Epithelial cell of prostate (primary cell): ENCODE data around the gene DAGLA.

Experiments used
- DNase-seq: peaks from one replicate; pipeline ENCODE4 v3.0.0-alpha.2; 2011; ENCODE audit warnings: low read depth, low spot score
- H3K27ac ChIP-seq: fragments of 450-650 bp; 2 replicates; pipeline ENCODE4 v1.5.1; 2017; ENCODE audit warnings: mild to moderate bottlenecking

DAGLA gene

DNA sequence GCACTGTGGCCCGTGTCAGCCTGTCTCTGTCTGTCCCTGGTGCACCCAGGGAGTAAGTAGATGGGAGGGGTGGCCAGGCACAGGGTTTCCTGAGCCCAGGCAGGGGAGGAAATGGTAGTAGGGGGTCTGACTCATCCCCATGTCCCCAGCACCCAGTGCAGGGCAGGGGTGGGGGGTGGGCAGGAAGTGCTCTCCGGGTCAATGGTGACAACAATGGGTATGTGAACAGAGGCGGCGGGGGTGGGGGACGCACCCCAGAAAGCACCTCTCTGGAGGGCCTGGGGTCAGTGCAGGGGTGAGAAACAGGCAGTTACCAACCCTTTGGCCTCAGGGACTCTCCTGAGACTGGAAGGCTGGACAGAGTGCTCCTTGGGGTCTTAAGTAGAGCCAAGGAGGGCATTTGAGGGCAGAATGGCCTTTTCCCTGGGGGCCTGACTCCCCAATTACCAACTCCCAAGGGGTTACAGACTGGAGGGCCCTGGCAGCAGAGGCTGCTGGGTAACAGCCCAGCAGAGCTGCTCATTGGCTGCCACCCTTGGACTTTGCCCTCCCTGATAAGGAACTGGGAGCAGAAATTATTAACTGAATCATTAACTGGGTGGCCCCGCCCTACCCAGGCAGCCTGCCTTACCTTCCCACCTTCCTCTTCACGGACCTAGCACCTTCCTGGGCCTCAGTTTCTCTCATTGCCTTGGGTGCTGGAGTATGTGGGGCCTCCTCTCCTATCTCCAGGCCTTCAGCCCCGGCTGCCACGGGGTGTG lies 76.4 kb downstream of the DAGLA start:
- DNase-seq, result no peak
- H3K27ac ChIP-seq, result no peak overlapping the region

DNA sequence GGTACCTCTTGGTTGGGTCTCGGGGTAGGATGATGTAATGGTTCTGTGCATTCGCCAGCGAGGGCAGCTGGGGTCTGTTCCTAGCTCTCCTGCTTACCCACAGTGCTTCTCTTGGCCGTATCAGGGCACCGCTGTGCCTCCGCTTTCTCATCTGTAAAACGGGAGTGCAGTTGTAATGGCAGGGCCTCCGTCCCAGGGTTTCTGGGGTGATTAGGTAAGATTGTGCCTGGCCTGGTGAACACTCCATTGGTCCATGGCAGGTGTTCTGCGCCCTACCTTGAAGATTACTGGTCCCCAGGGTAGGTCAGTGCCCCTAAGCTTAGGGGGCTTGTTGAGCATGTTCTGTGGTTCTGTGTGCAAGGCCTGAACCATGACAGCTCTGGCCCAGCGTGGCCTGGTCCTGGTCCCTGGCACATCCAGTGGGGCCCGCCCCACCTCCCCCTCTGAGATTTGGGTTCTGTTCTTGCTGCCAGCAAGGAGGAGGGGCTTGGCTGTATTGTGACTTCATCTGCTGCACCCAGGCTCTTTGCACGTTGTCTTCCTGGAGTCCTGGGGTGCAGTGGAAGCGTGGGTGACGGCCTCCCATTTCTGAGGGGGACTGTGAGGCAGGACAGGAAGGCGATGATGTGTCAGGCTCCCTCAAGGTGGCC lies 77.1 kb downstream of the DAGLA start:
- no peak for DNase-seq
- H3K27ac ChIP-seq, result no peak overlapping the region

DNA sequence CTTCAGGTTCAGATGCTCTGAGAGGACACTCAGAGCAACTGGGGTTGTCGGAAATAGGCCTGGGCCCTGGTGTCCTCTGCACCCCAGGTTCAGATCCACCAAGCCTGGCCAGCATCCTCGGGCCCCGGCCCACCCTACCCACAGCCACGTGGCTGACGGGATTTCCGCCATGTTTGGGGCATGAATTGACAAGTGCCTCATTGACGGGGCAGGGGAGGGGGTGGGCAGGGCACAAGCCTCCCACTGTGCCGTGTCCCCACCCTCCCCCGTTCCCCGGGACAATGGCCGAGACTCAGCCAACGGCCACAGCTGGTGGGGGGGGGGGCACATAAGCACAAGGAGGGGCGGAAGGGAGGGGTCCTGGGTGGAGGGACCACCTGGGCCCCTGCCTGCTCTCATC lies 80.8 kb downstream of the DAGLA start:
- DNase-seq, result no peak
- no peak overlapping the region for H3K27ac ChIP-seq

DNA sequence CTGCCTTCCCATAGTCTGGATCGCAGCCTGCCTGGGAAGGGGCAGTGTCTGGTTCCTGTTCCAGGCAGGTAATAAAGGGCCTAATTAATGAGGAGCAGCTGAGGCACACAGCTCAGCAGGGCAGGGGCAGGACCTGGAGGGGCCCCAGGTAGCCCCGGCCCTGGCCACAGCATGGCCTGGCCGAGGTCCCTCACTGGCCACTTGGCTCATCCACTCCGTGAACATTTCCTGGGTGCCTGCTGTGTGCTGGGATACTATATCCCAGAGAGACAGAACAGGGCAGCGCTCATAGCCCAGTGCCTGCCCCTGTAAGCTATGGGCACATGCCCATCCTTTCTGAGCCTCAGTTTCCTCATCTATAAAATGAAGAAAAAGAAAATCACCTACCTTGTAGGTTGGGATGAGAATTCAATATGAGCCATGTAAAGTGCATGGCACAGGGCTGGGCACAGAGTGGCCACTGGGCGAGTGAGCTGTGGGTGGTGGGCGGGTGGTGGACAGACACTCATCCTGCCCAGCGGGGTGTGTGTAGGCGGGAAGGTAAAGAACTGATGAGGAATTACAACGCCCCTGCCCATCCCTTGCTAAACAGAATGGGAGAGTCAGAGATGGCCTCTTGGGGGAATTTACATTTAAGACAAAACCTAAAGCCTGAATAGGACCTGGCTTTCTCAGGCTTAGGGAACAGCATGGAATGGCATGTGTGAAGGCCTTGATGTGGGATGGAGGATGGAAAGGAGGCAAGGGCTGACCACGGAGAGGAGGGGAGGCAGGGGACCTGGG lies 81.4 kb downstream of the DAGLA start:
- no peak for DNase-seq
- no peak overlapping the region for H3K27ac ChIP-seq

DNA sequence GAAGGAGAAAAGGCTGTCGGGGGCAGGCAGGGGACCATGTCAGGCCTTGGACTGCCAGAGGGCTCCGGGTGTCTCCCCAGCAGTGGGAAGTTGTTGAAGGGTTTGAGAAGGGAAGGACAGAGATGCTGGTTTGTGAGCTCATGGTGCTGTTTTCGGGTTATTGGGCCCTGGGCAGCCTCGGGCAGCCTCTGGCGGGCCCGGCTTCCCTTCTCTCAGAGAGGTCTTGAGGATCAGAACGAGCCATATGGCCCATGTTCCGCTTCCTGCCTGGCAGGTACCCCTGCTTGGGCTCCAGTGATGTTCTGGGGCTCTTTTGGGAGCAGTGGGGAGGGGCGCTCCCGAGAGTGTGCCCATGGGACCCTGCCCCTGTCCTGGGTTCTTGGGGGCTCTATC lies 82.0 kb downstream of the DAGLA start:
- H3K27ac ChIP-seq, result no peak overlapping the region
- no peak for DNase-seq

DNA sequence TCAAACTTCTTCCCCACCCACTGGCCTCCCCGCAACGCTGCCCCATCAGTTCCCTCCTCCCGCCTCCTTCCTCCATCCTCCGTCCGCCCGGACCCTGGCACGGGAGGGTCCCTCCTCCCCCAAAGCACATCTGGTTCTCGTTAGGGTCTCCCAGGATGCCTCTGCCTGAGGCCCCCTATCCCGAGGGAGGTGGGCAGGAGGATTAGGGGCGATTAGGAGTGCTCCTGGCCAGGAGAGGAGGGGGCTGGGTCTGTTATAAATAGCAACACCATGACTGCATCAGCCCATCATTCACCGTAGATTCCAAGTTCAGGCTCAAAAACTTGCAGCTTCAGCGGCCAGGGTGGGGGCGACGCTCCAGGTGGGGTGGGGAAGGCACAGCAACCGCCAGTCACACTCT lies 82.6 kb downstream of the DAGLA start:
- H3K27ac ChIP-seq, result no peak overlapping the region
- DNase-seq, result no peak

DNA sequence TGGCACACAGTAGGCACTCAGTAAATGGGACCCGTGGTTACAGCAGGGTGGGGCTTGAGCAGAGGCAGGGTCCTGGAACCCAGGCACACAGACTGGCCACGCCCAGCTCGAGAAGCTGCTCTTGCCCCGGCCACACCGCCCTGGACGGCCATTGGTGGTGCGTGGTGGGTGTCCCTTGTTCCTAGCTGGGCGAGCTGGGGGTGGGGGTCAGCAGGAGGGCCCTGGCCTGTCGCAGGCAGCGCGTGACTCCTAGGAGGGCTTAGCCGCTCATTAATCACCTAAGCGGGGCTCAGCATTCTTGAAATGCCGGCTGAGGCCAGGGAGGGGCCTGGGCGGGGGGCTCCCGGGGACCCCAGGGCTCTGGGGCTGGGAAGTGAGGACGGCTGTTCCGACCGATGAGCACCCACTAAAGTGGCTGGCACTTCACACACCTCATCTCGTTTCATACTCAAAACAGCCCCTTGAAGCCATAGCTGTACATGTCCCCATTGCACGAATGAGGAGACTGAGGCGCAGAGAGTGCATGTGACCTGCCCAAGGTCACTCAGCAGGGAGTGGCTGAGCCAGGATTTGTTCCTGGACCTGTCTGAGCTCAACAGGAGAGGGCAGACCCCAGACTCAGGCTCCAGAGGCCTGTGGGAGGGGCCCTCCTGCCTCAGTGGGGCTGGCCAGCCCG lies 83.9 kb downstream of the DAGLA start:
- DNase-seq, result no peak
- no peak overlapping the region for H3K27ac ChIP-seq

DNA sequence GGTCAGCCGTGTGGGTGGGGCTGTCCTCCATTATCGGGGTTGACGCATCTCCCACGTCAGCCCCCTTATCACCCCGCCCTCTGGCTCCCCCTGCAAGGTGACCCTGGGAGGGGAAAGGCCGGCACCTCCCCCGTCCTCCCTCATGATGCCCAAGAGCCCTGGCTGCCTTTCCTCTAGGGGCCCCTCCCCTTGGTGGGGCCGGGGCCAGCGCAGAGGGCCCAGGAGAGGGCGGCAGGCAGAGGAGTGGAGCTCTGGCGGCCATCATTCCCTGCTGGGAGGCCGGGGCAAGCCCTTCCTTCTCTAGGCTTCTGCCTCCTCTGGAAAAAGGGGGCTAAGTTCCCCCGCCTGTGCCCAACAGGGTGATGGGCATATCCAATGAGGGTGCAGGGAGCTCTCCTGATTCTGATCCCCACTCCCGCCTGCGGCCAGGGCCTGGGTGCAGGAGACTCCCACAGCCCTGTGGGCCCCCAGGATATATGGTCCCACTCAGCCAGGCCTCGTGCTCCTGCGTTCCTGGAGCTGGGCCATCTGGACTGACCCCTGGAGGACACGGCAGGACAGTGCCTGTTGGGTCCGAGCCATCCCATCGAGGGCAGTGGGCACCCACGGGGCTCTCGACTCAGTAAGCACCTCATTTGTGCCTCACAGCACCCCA lies 84.5 kb downstream of the DAGLA start:
- no peak for DNase-seq
- no peak overlapping the region for H3K27ac ChIP-seq

DNA sequence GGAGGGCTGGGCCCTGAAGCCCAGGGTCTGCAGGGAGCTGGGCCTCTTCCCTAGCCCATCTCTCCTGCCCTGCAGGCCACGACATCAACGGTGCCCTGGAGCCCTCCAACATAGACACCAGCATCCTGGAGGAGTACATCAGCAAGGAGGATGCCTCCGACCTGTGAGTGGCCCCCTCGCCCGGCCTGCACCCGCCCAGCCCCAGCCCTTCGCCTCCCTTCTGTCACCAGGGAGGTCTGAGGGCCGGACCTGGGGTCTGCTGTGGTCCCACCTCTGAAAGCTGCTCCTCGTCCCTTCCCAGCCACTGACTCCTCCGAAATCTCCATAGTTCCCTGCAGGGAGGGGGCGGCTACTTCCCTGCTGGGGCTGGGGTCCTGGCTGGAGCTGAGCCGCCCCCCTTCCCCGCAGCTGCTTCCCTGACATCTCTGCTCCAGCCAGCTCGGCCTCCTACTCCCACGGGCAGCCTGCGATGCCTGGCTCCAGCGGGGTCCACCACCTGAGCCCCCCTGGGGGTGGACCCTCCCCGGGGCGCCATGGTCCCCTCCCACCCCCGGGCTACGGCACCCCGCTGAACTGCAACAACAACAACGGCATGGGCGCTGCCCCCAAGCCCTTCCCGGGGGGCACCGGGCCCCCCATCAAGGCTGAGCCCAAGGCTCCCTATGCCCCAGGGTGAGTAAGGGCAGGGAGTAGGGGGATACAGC lies 85.5 kb downstream of the DAGLA start:
- no peak overlapping the region for H3K27ac ChIP-seq
- no peak for DNase-seq

DNA sequence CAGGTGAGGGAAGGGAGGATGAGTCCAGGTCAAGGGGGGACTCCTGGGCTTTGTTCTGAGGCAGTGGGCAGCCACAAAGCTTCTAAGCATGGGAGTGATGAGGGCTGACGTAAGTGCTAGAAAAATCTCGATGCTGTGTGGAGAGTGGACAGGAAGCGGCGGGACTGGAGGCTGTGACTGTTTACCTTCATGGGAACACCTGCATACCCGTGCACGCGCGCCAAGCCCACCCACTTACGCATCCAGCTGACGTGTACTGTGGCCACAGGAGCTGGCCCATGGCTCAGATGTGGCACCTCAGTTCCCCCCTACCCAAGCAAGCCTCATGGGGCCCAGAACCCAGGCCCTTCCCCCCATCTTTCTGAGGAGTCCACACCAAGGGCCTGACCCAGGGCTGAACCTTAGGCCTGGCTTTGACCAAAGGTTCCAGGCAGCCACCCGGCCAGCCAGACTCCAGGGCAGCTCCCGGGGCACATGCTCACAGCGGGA lies 86.2 kb downstream of the DAGLA start:
- no peak for DNase-seq
- H3K27ac ChIP-seq, result no peak overlapping the region

DNA sequence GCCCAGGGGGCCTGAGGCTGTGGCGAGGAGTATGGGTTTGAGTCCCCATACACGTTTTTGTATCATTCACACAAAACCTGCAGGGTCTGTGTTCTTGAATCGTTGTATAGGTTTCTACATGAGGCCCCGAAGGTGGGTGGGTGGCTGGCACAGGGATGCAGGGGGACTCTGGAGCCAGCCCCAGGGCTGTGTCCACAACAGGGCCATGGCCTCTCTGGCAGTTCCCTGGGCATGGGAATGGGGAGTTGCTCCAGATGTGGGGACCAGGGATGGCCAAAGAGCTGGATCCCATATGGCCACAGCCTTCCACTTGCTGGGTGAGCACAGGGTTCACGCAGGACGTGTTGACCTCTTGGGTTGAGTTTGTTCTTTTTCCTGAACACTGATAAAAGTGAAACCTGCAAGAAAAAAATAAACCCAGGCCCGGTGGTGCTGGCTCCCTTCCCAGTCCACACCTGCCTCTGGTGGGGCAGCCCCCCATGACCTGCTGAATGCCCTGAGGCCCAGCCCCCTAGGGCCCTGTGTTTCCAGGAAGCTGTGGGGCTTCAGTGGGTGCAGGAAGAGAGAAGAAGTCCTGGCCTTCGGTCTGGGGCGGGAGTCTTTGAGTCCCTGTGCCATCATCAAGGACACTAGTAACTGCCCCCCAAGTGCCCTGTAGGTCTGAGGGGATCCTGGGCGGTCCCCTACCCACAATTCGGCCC lies 88.3 kb downstream of the DAGLA start:
- no peak overlapping the region for H3K27ac ChIP-seq
- no peak for DNase-seq

DNA sequence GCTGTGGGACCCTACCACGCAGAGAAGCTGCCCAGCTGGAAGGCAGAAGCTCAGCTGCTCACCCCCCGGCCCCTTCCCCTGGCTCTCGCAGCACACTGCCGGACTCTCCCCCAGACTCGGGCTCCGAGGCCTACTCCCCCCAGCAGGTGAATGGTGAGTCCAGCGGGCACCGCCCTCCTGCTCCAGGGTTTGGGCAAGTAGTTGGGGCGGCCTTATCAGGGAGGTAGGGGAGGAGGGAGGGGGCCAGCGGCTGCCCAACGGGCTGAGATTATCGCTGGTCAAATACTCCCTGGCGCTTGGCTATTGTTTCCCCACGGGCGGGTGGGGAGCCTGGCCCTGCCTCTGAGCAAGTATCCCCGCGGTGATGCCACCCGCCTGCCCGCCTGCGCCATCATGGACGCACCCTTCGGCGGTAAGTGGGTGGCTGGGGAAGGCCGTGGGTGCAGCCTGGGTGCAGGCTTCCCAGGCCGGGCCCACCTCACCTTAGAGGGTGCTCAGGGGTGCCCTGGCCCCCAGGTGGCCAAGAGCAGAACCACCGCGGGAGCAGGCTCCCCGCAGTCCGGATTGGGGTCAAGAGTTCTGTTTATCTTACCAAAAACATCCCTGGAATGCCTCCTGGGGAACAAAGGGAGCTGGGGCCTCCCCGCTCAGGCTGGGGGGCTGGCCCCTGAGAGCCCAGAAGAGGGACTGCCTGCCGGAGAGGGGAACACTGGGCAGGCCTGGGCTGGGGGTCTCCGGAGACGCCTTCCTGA lies 89.2 kb downstream of the DAGLA start:
- no peak for DNase-seq
- H3K27ac ChIP-seq, result no peak overlapping the region

DNA sequence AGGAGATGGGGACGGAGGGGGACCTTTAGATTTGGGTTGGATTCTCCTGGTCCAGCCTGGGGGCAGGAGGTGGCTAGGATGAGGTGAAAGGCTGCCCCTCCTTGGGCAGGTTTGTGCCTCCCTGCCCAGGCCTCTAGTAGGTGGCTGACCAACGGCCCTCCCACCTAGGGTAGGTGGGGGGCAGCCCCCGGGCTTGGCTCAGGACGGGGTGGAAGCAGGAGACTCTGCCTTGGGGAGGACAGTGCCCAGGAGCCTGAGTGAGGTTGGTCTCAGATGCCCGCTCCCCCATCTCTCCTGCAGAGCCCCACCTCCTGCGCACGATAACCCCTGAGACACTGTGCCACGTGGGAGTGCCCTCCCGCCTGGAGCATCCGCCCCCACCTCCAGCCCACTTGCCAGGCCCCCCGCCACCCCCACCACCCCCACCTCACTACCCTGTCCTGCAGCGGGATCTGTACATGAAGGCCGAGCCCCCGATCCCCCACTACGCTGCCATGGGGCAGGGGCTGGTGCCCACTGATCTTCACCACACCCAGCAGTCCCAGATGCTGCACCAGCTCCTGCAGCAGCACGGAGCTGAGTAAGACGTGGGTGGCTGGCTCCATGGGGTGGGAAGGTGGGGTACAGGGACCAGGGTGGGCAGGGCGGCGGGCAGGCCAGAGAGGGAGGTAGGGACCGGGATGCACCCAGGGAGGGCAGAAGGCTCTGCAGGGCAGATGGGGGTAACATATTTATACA lies 89.9 kb downstream of the DAGLA start:
- H3K27ac ChIP-seq, result no peak overlapping the region
- DNase-seq, result no peak

DNA sequence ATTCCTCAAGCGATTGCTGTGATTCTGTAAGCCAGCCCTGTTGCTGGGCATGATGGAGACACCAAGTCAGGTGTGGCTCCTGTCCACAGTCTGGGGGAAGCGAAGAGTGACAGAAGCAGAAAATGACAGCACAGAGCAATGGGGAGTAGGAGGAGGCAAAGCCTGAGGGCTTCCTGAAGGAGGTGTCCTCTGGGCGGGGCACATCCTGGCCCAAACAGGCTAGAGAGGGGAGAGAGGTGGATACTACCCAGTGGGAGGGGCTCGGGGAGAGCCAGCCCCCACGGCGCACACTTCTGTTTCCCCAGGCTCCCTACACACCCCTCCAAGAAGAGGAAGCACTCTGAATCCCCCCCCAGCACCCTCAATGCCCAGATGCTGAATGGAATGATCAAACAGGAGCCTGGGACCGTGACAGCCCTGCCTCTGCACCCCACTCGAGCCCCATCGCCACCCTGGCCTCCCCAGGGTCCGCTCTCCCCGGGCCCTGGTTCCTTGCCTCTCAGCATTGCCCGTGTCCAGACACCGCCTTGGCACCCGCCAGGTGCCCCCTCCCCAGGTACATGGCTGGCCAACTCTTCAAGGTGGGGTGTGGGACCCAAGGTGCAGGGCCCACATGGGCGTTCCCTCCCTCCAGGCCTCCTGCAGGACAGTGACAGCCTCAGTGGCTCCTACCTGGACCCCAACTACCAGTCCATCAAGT lies 91.2 kb downstream of the DAGLA start:
- DNase-seq, result no peak
- H3K27ac ChIP-seq, result no peak overlapping the region

DNA sequence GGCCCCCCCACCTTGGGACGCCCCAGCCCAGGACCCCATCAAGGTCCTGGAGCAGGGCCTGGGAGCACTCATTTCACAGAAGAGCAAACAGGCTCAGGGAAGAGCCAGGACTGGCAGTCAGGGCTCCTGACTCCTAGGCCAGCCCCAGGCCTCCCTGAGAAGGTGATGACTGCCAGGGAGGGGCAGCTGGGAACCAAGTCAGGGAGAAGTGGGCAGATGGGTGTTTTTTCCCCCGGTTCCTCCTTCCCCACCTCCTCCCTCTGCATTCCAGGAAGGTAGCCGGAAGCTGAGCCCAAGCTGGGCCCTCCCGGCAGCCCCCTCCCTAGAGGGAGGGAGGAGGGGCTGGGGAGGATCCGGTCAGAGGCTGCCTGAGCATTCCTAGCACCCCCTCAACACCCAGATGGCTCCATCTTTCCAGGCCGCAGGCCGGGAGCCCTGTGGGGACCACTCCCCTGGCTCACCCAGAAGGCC lies 91.8 kb downstream of the DAGLA start:
- H3K27ac ChIP-seq, result no peak overlapping the region
- no peak for DNase-seq

DNA sequence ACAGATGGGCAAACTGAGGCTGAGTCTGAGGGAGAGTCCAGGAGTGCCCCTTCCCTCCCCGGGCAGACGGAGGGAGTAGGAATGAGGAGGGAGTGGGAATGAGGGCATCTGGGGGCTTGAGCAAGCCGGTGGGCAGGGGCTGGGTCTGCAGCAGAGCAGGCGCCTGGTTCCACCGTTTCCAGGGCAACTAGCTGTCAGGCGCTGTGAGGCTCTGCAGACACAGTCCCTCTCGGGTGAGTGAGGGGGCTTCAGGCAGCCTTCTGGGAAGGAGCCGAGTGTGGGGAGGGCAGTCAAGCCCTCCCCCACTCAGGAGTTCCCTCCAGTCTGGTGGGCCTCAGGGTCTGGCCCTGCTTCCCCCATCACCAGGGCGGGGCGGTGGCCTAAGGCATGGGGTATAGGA lies 93.2 kb downstream of the DAGLA start:
- DNase-seq, result no peak
- H3K27ac ChIP-seq, result no peak overlapping the region

DNA sequence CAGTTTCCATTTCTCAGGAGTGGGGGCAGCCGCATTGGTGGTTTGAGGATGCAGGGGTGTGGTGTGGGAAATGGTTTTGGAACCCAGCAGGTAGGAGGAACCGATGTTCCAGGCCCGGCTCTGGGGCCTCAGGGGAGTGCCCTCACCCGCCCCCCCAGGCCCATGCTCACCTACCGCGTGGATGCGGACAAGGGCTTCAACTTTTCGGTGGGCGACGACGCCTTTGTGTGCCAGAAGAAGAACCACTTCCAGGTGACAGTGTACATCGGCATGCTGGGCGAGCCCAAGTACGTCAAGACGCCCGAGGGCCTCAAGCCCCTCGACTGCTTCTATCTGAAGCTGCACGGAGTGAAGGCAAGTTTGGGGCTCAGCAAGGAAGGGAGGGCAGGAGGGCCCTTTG lies 93.6 kb downstream of the DAGLA start:
- no peak overlapping the region for H3K27ac ChIP-seq
- DNase-seq, result no peak
